Kidney epithelial cell (primary cell): ENCODE data around the gene CELSR1. TPM values are rescaled to one million over a fixed set of nuclear protein-coding genes. Genes with fewer than 3 reads are reported as not detected.

ENCODE experiments used
- DNase-seq: peaks from one replicate; pipeline ENCODE4 v3.0.0-alpha.2; 2010; ENCODE audit warnings: low read depth
- H3K27me3 ChIP-seq: 2 replicates; pipeline ENCODE4 v1.6.0; 2011; ENCODE audit warnings: low read length; ENCODE audit not compliant: control insufficient read depth, insufficient read depth
- H3K36me3 ChIP-seq: 2 replicates; pipeline ENCODE4 v1.5.1; 2011; ENCODE audit warnings: low read length; ENCODE audit not compliant: control insufficient read depth, insufficient read depth
- H3K4me3 ChIP-seq: 2 replicates; pipeline ENCODE4 v1.5.1; 2011; ENCODE audit warnings: low read depth, mild to moderate bottlenecking, control low read depth, low read length
- total RNA-seq: library from RNA; depleted of rRNA; stranded (reverse); fragments of >200 nt; gene quantifications from 2 replicates; pipeline ENCODE4 v1.2.3, GENCODE V29; 2015
- TF ChIP-seq, protein P1 (sequence below): IDR thresholded peaks from 2 replicates; pipeline ENCODE4 v1.5.1; 2011; ENCODE audit warnings: mild to moderate bottlenecking, moderate library complexity, low read length, control low read depth, inconsistent platforms; ENCODE audit not compliant: insufficient read depth, poor library complexity, severe bottlenecking

CELSR1 gene
- total RNA-seq, 1 donor from 2014 or later = 180 TPM

- no peaks in the 10 kb centered on the region for H3K27me3 ChIP-seq
- H3K36me3 ChIP-seq = peaks cover 1% of the 10 kb centered on the region
- TF ChIP-seq, protein P1, sequence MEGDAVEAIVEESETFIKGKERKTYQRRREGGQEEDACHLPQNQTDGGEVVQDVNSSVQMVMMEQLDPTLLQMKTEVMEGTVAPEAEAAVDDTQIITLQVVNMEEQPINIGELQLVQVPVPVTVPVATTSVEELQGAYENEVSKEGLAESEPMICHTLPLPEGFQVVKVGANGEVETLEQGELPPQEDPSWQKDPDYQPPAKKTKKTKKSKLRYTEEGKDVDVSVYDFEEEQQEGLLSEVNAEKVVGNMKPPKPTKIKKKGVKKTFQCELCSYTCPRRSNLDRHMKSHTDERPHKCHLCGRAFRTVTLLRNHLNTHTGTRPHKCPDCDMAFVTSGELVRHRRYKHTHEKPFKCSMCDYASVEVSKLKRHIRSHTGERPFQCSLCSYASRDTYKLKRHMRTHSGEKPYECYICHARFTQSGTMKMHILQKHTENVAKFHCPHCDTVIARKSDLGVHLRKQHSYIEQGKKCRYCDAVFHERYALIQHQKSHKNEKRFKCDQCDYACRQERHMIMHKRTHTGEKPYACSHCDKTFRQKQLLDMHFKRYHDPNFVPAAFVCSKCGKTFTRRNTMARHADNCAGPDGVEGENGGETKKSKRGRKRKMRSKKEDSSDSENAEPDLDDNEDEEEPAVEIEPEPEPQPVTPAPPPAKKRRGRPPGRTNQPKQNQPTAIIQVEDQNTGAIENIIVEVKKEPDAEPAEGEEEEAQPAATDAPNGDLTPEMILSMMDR = no peak
- H3K4me3 ChIP-seq = no peak overlapping the region
- DNase-seq = no peak
Observed at GRCh38 chr22:46453006-46453828, 84.2 kb downstream of the CELSR1 start.

DNA sequence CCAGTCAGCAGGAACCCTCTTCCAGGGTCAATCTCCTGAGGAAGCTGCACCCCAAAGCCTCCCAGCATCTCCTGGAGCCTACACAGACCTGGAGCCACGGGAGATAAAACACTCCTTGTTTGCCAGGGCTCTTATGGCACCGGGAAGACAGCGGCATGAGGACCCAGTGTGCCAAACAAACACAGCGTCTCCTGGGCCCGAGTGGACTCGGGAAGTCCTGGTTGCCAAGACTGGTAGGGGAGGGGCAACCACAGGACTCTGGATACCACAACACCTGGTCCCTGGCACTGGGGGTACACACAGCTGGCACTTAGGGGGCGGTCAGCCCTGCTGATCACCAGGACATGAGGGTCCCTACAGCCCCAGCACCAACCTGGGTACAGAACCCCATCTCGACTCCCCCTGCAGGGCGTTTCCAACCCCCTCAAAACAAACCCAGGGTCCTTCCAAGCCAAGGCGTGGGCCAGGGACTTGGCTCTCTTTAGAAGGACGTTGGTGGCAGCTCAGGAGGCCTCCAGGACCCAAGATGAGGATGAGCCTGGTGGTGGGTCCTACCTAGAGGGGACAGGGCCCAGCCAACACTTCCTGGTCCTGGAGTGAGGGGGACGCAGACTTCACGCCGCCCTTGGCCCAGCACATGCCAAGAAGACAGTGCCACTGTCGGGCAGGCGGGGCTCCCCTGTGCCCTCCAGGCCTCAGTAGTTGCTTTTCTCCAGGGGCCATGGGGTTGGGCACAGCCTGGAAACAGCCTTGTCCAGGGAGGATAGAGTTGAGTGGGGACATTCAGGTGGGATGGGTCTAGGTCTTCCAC lies 85.0 kb downstream of the CELSR1 start:
- no peak overlapping the region for H3K4me3 ChIP-seq
- no peaks in the 10 kb centered on the region for H3K27me3 ChIP-seq
- H3K36me3 ChIP-seq = peaks cover 1% of the 10 kb centered on the region
- TF ChIP-seq, protein P1 = no peak
- no peak for DNase-seq

GRCh38 chr22:46451741-46452140 lies 85.7 kb downstream of the CELSR1 start:
- Histone ChIP-seq H3K36me3 (peaks cover 1% of the 10 kb centered on the region), H3K27me3 (no peaks in the 10 kb centered on the region), H3K4me3 (no peak overlapping the region)
- TF ChIP-seq, protein P1 = no peak
- DNase-seq = no peak

DNA sequence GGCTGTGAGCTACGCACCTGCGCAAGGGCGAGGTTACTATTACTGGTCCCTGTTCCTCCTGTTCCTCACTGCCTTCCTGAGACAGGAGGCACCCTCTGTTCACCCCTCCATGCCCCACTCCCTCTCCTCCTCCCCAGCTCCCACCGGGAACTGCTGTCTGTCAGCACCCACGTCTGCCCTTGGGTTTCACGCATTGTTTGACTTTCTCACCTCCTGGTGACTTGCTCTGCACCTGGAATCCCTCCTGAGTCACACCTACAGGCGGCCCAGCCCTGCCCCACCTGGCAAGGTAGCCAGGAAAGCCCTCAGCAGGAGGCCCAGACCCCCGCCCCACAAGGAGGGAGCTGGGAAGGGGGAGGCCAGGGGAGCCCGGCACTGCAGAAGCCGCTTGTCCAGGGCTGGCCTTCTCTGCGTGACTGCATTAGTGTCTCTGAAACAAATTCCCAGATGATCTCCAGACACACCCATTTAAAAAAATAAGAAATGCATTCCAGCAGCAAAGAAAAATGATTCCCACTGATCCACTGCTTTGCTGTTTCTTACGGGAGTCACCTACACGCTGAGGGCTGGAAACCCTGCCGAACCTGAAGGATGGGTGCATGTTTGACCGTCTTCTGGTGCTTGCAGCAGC lies 86.4 kb downstream of the CELSR1 start:
- no peak for DNase-seq
- Histone ChIP-seq H3K4me3 (no peak overlapping the region), H3K36me3 (peaks cover 1% of the 10 kb centered on the region), H3K27me3 (no peaks in the 10 kb centered on the region)
- TF ChIP-seq, protein P1 = no peak

GRCh38 chr22:46449974-46450745 lies 87.3 kb downstream of the CELSR1 start:
- TF ChIP-seq, protein P1 = no peak

More at GRCh38 chr22:46449974-46450745, 87.3 kb downstream of the CELSR1 start:
- peaks cover 1% of the 10 kb centered on the region for H3K36me3 ChIP-seq
- no peak overlapping the region for H3K4me3 ChIP-seq
- DNase-seq = no peak
- H3K27me3 ChIP-seq = no peaks in the 10 kb centered on the region
